LNCAP (cell line): ENCODE data around the gene PIK3C2B.

Experiments
- CTCF ChIP-seq: fragments of 450-650 bp; IDR thresholded peaks from 2 replicates; pipeline ENCODE4 v1.5.1; 2017; ENCODE audit warnings: mild to moderate bottlenecking

Gene PIK3C2B

GRCh38 chr1:204511366-204511765 is 16.8 kb upstream of the PIK3C2B start:
- TF ChIP-seq CTCF, result no peak

GRCh38 chr1:204509186-204509635 is 14.6 kb upstream of the PIK3C2B start:
- no peak for TF ChIP-seq CTCF

GRCh38 chr1:204507317-204508105 is 12.9 kb upstream of the PIK3C2B start:
- TF ChIP-seq CTCF, result no peak

GRCh38 chr1:204506969-204507316 is 12.3 kb upstream of the PIK3C2B start:
- no peak for TF ChIP-seq CTCF

GRCh38 chr1:204506201-204506968 is 11.8 kb upstream of the PIK3C2B start:
- no peak for TF ChIP-seq CTCF

GRCh38 chr1:204505674-204506200 is 11.1 kb upstream of the PIK3C2B start:
- no peak for TF ChIP-seq CTCF

GRCh38 chr1:204503913-204504519 is 9.4 kb upstream of the PIK3C2B start:
- TF ChIP-seq CTCF, result no peak
